ENCODE data around the gene XXYLT1.

Gene XXYLT1

DNA sequence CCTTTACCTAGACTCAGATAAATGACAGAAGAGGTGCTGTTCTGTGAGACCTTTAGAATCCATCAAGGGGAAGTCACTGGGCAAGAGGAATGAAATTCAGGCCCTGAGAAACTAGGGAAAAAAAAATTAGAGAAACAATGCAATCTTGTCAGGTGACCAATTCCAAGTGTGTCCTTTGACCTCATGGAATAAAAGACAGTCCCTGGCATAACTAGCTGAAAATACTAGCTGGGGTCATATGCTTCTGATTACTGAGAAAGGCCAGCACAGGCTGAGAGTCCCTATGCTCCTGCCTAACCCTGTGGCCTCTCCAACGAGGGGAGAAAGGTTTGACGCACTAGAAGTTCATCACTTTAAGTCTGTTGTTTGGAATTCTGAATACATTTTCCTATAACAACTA is 167.3 kb downstream of the XXYLT1 start:
- H3K36me3 ChIP-seq (ENCODE audit: insufficient read depth), result no peaks in the 10 kb centered on the region
- H3K9ac ChIP-seq, result no peak overlapping the region
- no peaks in the 10 kb centered on the region for H3K27me3 ChIP-seq (ENCODE audit: insufficient read depth, low read depth)
- H3K4me3 ChIP-seq (IDR thresholded peaks at IDR 0.05; ENCODE audit: insufficient read depth, low read depth, low read length), result no peak overlapping the region
- H4K20me1 ChIP-seq (ENCODE audit: insufficient read depth), result no peaks in the 10 kb centered on the region
- no peak overlapping the region for H2AFZ ChIP-seq (ENCODE audit: low read depth)
- TF ChIP-seq, protein P1, sequence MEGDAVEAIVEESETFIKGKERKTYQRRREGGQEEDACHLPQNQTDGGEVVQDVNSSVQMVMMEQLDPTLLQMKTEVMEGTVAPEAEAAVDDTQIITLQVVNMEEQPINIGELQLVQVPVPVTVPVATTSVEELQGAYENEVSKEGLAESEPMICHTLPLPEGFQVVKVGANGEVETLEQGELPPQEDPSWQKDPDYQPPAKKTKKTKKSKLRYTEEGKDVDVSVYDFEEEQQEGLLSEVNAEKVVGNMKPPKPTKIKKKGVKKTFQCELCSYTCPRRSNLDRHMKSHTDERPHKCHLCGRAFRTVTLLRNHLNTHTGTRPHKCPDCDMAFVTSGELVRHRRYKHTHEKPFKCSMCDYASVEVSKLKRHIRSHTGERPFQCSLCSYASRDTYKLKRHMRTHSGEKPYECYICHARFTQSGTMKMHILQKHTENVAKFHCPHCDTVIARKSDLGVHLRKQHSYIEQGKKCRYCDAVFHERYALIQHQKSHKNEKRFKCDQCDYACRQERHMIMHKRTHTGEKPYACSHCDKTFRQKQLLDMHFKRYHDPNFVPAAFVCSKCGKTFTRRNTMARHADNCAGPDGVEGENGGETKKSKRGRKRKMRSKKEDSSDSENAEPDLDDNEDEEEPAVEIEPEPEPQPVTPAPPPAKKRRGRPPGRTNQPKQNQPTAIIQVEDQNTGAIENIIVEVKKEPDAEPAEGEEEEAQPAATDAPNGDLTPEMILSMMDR (conservative IDR thresholded peaks at IDR 0.05; ENCODE audit: low read depth, low read length), result no peak
- no peaks in the 10 kb centered on the region for H3K4me1 ChIP-seq (ENCODE audit: low read depth, poor library complexity, severe bottlenecking)
- H3K4me2 ChIP-seq, result no peak overlapping the region
- no peak overlapping the region for H3K27ac ChIP-seq
- no peaks in the 10 kb centered on the region for H3K79me2 ChIP-seq (ENCODE audit: insufficient read depth, low read depth)

DNA sequence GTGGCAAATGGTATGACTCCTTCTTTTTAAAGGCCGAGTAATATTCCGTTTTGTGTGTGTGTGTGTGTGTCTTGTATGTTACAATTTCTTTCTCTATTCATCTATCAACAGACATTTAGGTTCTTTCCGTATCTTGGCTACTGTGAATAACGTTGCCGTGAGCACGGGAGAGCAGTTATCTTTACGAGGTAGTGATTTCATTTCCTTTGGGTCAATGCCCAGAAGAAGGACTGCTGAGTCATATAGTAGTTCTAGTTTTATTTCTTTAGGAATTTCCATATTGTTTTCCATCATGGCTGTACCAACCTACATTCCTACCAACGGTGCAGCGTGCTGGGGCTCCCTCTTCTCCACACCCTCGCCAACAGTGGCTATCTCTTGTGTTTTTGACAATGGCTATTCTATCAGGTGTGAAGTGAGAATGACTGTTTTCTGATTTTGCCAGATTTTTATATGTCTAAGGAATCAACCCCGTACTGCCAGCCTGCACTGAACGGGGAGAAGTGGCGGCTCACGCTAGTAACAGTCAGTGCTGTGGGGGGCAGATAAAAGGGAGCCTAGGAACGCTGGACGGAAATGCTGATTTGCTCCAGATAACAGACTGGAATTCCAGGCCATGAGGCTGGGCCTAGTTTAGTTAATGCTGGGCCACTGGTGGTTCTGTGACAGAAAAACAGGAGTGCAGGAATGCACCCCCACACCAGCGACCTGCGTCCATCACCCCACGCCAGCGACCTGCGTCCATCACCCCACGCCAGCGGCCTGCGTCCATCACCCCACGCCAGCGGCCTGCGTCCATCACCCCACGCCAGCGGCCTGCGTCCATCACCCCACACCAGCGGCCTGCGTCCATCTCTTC is 168.1 kb downstream of the XXYLT1 start:
- Histone ChIP-seq H3K27me3 (ENCODE audit: insufficient read depth, low read depth) (no peaks in the 10 kb centered on the region), H3K79me2 (ENCODE audit: insufficient read depth, low read depth) (no peaks in the 10 kb centered on the region), H3K4me2 (no peak overlapping the region), H3K27ac (no peak overlapping the region), H3K36me3 (ENCODE audit: insufficient read depth) (no peaks in the 10 kb centered on the region), H3K9ac (no peak overlapping the region), H2AFZ (ENCODE audit: low read depth) (no peak overlapping the region), H3K4me3 (IDR thresholded peaks at IDR 0.05; ENCODE audit: insufficient read depth, low read depth, low read length) (no peak overlapping the region), H3K4me1 (ENCODE audit: low read depth, poor library complexity, severe bottlenecking) (no peaks in the 10 kb centered on the region), H4K20me1 (ENCODE audit: insufficient read depth) (no peaks in the 10 kb centered on the region)
- TF ChIP-seq, protein P1 (conservative IDR thresholded peaks at IDR 0.05; ENCODE audit: low read depth, low read length), result no peak

DNA sequence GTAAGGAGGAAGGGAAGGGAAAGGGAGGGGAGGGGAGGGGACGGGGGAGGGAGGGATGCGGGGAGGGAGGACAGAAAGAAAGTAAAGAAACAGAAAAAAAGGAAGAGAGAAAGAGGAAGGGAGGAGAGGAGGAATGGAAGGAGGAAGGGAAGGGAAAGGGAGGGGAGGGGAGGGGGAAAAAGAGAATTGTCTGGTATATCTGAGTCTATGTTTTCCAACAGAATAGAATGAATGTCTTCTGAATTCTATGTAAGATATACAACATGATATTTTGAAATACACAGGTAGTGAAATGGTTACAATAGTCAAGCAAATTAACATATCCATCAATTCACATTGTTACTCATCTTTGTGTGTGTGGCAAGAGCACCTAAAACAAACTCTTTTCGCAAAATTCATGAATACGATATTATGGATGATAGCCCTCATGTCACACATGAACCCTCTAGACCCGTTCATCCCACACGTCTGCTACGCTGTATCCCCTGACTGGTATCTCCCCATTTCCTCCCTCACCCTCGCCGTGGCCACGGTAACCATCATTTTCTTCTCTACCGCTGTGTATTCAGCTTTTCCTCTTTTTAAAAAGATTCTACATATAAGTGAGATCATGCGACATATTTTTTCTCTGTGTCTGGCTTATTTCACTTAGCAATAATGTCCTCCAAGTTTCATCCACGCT is 168.9 kb downstream of the XXYLT1 start:
- Histone ChIP-seq H3K4me1 (ENCODE audit: low read depth, poor library complexity, severe bottlenecking) (no peaks in the 10 kb centered on the region), H3K4me2 (no peak overlapping the region), H4K20me1 (ENCODE audit: insufficient read depth) (no peaks in the 10 kb centered on the region), H2AFZ (ENCODE audit: low read depth) (no peak overlapping the region), H3K79me2 (ENCODE audit: insufficient read depth, low read depth) (no peaks in the 10 kb centered on the region), H3K36me3 (ENCODE audit: insufficient read depth) (no peaks in the 10 kb centered on the region), H3K27me3 (ENCODE audit: insufficient read depth, low read depth) (no peaks in the 10 kb centered on the region), H3K9ac (no peak overlapping the region), H3K4me3 (IDR thresholded peaks at IDR 0.05; ENCODE audit: insufficient read depth, low read depth, low read length) (no peak overlapping the region), H3K27ac (no peak overlapping the region)
- TF ChIP-seq, protein P1 (conservative IDR thresholded peaks at IDR 0.05; ENCODE audit: low read depth, low read length), result no peak

DNA sequence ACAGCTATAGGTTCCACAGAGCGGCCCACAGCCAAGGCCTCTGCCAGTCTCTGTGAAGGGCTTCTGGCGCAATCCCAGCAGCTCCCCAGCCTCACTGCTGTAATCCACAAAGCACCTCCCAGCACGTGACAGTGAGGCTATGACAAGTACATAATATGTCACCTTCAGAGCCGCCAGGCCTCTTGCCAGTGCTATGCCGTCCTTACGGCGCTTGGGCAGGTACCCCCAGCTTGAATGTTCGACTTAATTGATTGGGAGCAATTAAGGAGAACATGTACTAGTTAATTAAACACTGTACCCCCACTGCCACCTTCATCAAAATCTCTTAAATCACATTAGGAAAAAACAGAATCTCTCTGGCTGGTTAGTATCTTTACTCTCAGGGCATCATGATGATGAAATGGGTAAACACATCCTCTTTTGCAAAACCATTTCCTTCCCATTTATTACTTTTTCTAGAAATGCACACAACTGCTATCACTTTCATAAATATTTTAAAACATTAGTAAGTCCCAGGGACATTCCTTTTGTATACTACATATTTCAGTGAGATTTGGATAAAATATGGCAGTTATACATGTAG is 169.9 kb downstream of the XXYLT1 start:
- Histone ChIP-seq H3K27ac (no peak overlapping the region), H3K4me2 (no peak overlapping the region), H3K4me1 (ENCODE audit: low read depth, poor library complexity, severe bottlenecking) (no peaks in the 10 kb centered on the region)

More for the DNA sequence above, 169.9 kb downstream of the XXYLT1 start:
- Histone ChIP-seq H3K79me2 (ENCODE audit: insufficient read depth, low read depth) (no peaks in the 10 kb centered on the region), H3K36me3 (ENCODE audit: insufficient read depth) (no peaks in the 10 kb centered on the region), H2AFZ (ENCODE audit: low read depth) (no peak overlapping the region), H3K4me3 (IDR thresholded peaks at IDR 0.05; ENCODE audit: insufficient read depth, low read depth, low read length) (no peak overlapping the region), H3K27me3 (ENCODE audit: insufficient read depth, low read depth) (no peaks in the 10 kb centered on the region), H4K20me1 (ENCODE audit: insufficient read depth) (no peaks in the 10 kb centered on the region), H3K9ac (no peak overlapping the region)
- TF ChIP-seq, protein P1 (conservative IDR thresholded peaks at IDR 0.05; ENCODE audit: low read depth, low read length), result no peak
